HG03565 (cell line): ENCODE measurements around the gene MBD4.

Experiments used
- ATAC-seq: cut with Tn5 transposase; IDR thresholded peaks from one replicate; pipeline ENCODE4 v1.9.1; 2021; ENCODE audit warnings: mild to moderate bottlenecking, moderate library complexity; ENCODE audit not compliant: unreplicated experiment

MBD4 gene

GRCh38 chr3:129463716-129464115 is 24.0 kb upstream of the MBD4 start:
- no peak for ATAC-seq

GRCh38 chr3:129463094-129463493 is 23.3 kb upstream of the MBD4 start:
- no peak for ATAC-seq

- no peak for ATAC-seq
Observed at GRCh38 chr3:129462361-129462968, 22.7 kb upstream of the MBD4 start.

- no peak for ATAC-seq
Observed at GRCh38 chr3:129461461-129462146, 21.9 kb upstream of the MBD4 start.

- ATAC-seq: no peak
Observed at GRCh38 chr3:129461022-129461421, 21.3 kb upstream of the MBD4 start.

GRCh38 chr3:129460572-129460971 is 20.8 kb upstream of the MBD4 start:
- no peak for ATAC-seq

GRCh38 chr3:129460155-129460554 is 20.4 kb upstream of the MBD4 start:
- no peak for ATAC-seq

GRCh38 chr3:129453732-129454131 is 14.0 kb upstream of the MBD4 start:
- ATAC-seq: no peak

GRCh38 chr3:129449279-129450115 is 9.7 kb upstream of the MBD4 start:
- ATAC-seq: no peak

- ATAC-seq: no peak
Observed at GRCh38 chr3:129448186-129448895, 8.6 kb upstream of the MBD4 start.

- ATAC-seq: no peak
Observed at GRCh38 chr3:129446926-129447325, 7.2 kb upstream of the MBD4 start.

- no peak for ATAC-seq
Observed at GRCh38 chr3:129445471-129445870, 5.7 kb upstream of the MBD4 start.

- ATAC-seq: no peak
Observed at GRCh38 chr3:129442947-129443346, 3.2 kb upstream of the MBD4 start.

GRCh38 chr3:129442486-129442885 is 2.7 kb upstream of the MBD4 start:
- ATAC-seq: no peak

- no peak for ATAC-seq
Observed at GRCh38 chr3:129441782-129442181, 2.0 kb upstream of the MBD4 start.

- ATAC-seq: no peak
Observed at GRCh38 chr3:129441215-129441614, 1.5 kb upstream of the MBD4 start.

- no peak for ATAC-seq
Observed at GRCh38 chr3:129440618-129441190, 956 bp upstream of the MBD4 start.

- ATAC-seq: no peak
Observed at GRCh38 chr3:129439226-129439816, 427 bp downstream of the MBD4 start.

- no peak for ATAC-seq
Observed at GRCh38 chr3:129435367-129435766, 4.4 kb downstream of the MBD4 start.

- no peak for ATAC-seq
Observed at GRCh38 chr3:129434140-129434539, 5.6 kb downstream of the MBD4 start.

- no peak for ATAC-seq
Observed at GRCh38 chr3:129433565-129433964, 6.2 kb downstream of the MBD4 start.
